Esophagus (tissue), 2 donors: ENCODE results near the gene CARD19. TPM values are rescaled to one million over a fixed set of nuclear protein-coding genes. Genes with fewer than 3 reads are reported as not detected.

Experiments used
- H3K27ac ChIP-seq, 2 donors: one replicate each; pipeline ENCODE4 v1.5.1; 2013; ENCODE audit warnings: low read depth in 2 of 2, mild to moderate bottlenecking in 2 of 2, inconsistent platforms in 1 of 2, low read length in 1 of 2, moderate library complexity in 1 of 2
- H3K27me3 ChIP-seq, 2 donors: one replicate each; pipeline ENCODE4 v1.6.1; 2013; ENCODE audit warnings: low read length in 2 of 2, control low read depth in 1 of 2, mild to moderate bottlenecking in 1 of 2; ENCODE audit not compliant: insufficient read depth in 2 of 2, control insufficient read depth in 1 of 2
- H3K36me3 ChIP-seq, 2 donors: one replicate each; pipeline ENCODE4 v1.6.1; 2013; ENCODE audit warnings: low read length in 1 of 2; ENCODE audit not compliant: control insufficient read depth in 2 of 2, insufficient read depth in 2 of 2
- H3K4me1 ChIP-seq, 2 donors: one replicate each; pipeline ENCODE4 v1.6.1; 2013; ENCODE audit warnings: low read length in 1 of 2; ENCODE audit not compliant: control insufficient read depth in 2 of 2, insufficient read depth in 2 of 2
- H3K4me3 ChIP-seq, 2 donors: one replicate each; pipeline ENCODE4 v1.5.1; 2013; ENCODE audit warnings: low read length in 2 of 2, mild to moderate bottlenecking in 2 of 2, low read depth in 1 of 2, moderate library complexity in 1 of 2
- H3K9me3 ChIP-seq, 2 donors: one replicate each; pipeline ENCODE4 v1.6.1; 2013; ENCODE audit warnings: mild to moderate bottlenecking in 2 of 2, low read depth in 1 of 2, low read length in 1 of 2, moderate library complexity in 1 of 2; ENCODE audit not compliant: control insufficient read depth in 2 of 2, insufficient read depth in 1 of 2
- WGBS, 2 donors: extraction: QIAGEN DNeasy Blood & Tissue Kit; methylation state at CpG; one replicate each; pipeline ENCODE4 v1.1.7; 2013; 5-methylcytosine and 5-hydroxymethylcytosine counted together
- polyA plus RNA-seq, 2 donors: library from polyadenylated mRNA; stranded (reverse); fragments of 200-250 nt; gene quantifications; one replicate each; pipeline ENCODE4 v1.2.3, GENCODE V29; 2013
- donor health status: healthy with polysubstance abuse.
- donor health status: Bipolar disorder and iron deficiency.

The CARD19 gene
- polyA plus RNA-seq, 2 donors = 19.6 to 30.7 TPM

DNA sequence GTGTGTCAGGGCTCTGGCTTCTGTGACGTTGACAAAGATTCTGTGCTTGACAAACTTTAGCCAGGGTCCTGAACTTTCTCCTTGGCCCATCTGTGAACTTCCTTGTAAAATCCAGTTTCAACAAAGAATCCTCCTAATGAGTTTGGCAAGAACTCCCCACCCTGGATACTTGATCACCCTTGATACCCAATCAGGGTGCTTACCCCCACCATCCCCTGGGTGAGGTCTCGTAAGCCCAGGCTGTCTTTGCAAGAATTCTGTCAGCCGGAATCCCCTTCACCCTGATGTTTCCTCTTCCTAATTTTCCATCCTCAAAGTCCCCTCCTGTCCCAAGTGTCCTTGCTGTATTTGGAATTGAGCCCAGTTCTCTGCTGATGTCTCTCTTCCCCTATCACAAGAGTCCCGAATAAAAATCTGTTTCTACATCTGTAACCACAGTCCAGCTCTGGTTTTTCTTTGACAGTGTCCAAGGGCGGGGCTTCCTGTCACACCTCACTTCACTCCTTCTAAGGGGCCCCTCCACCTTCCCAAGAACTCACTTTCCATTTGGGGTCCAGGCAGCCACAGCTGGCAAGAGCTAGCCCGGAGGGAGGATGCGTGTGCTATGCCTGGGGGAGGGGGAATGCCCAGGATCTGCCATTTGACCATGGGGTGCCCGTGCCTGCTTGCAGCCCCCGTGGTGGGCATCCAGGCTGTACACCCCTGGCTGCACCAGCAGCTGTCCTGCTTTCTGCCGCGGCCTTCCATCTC is 2.7 kb upstream of the CARD19 start:
- Histone ChIP-seq H3K27ac (no peak overlapping the region), H3K9me3 (peaks cover 2 to 9% of the 10 kb centered on the region in 2 donors), H3K36me3 (no peaks in the 10 kb centered on the region), H3K4me1 (peaks cover 6 to 18% of the 10 kb centered on the region in 2 donors), H3K4me3 (no peak overlapping the region), H3K27me3 (no peaks in the 10 kb centered on the region)
- 43 to 48% methylated on average over 11 of the region's 11 CpGs for WGBS, 2 donors

DNA sequence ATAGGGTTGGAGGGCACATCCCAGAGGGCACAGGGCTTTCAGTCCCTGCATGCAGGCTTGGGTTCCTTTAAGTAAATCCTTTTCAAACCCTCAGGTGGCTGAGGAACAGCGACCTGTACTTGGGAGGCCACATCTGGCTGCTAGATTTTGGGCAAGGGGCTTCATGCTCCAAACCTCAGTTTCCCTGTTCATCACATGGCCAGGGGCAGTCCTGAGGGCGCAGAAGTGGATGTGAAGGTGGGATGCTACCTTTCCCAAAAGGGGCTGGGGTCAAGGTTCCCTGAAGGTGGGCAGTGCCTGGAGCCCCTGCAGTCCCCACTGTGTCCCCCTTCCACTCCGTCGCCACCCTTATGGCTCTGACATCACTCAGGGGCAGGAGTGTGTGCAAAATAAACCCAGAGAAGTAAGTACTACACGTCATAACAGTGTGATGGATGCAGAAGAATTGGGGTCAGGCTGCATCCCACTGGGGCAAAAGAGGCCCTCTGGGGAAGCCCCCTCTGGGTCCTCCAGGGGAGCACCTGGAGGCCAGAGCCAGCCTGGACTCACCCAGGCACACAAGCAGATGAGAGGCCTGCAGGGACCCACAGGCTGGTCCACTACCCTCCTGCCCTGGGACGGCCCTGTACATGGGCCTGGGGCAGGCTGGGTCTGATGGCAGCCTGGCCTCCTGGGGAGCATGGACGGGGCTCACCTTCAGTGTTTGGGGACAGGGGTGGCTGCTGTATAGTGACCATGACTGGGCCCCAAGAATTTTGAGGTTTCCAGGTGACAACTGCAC is 1.9 kb upstream of the CARD19 start:
- H3K4me3 ChIP-seq = no peak overlapping the region
- H3K27ac ChIP-seq = peak overlapping the region; percentile 86 to 94
- no peaks in the 10 kb centered on the region for H3K36me3 ChIP-seq
- H3K9me3 ChIP-seq = peaks cover 2 to 9% of the 10 kb centered on the region in 2 donors
- 66 to 70% methylated on average over 7 of the region's 7 CpGs for WGBS, 2 donors
- H3K4me1 ChIP-seq = peaks cover 6 to 19% of the 10 kb centered on the region in 2 donors
- no peaks in the 10 kb centered on the region for H3K27me3 ChIP-seq

DNA sequence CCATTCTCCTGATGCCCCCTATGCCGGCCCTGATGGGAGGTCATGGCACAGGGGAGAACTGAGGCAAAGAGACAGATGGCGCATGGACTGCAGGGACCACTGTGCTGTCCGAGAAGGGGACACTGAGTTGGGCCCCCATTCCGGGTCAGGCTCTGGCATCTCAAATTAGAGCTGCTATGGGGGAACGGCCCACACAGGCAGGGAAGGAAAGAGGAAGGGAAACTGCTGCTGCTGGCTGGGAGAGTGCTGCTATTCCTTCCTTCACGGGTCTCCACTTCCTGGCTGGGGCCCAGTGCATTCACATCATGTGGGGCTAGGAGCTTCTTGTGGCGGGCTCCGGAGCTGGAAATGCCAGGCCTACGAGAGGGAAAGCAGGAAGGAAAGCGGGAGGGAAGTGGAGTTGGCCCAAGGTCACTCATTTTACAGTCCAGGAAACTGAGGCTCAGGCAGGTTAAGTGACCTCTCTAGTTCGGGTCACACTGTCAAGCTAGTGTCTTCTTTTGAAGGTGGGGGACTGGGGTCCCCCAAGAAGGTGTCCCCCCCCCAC is 1.3 kb upstream of the CARD19 start:
- Histone ChIP-seq H3K9me3 (peaks cover 2 to 9% of the 10 kb centered on the region in 2 donors), H3K4me1 (peaks cover 11 to 26% of the 10 kb centered on the region in 2 donors), H3K4me3 (peak overlapping the region; percentile 47 to 53), H3K27me3 (no peaks in the 10 kb centered on the region), H3K27ac (peak overlapping the region; percentile 86 to 94), H3K36me3 (no peaks in the 10 kb centered on the region)
- WGBS, 2 donors = 41 to 55% methylated on average over 11 of the region's 11 CpGs

DNA sequence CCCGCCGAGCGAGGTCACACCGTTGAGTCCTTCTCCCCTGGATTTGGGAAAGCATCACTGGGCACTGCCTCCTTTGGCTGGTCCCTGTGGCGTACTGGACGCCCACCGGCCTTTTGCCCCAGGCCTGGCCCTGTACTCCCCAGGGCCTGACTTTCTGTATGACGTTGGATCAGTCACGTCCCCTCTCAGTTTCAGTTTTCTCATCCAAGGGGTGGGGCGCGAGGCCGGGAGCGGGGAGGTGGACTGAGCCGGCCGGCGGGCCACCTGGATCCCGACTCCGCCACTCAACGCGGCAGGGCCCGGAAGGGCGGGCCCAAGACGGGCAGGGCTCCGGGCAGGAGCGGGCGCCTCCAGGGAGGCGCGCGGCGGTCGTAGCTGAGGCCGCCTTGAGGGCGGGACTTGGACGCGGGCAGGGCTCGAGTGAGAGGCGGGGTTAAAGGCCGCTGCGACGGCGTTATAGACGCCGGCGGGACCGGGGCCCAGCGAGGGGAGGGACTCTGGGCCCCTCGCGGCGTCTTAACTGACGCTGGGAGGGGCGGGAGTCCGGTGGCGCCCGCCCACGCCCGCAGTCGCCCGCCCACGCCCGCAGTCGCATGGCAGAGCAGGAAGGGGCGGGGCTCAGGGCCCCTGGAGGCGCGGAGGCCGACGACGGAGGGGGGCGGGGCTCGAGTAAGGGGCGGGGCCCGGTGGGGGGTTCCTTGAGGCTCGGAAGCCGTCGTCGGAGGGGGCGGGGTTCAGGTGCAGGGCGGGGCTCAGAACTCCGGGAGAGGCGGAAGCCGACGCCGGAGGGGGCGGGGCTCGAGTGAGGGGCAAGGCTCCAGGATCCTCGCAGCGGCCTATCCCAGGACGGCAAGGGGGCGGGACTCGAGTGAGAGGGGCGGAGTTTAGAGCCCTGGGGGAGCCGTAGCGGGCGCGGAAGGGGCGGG is 549 bp upstream of the CARD19 start:
- no peaks in the 10 kb centered on the region for H3K27me3 ChIP-seq
- peaks cover 14 to 26% of the 10 kb centered on the region in 2 donors for H3K4me1 ChIP-seq
- H3K36me3 ChIP-seq = no peaks in the 10 kb centered on the region
- H3K27ac ChIP-seq = peak overlapping the region; percentile 94 to 95
- WGBS, 2 donors = 5% methylated on average over 74 to 92 of the region's 95 CpGs
- peak overlapping the region; percentile 47 to 82 for H3K4me3 ChIP-seq
- H3K9me3 ChIP-seq = peaks cover 2 to 9% of the 10 kb centered on the region in 2 donors

DNA sequence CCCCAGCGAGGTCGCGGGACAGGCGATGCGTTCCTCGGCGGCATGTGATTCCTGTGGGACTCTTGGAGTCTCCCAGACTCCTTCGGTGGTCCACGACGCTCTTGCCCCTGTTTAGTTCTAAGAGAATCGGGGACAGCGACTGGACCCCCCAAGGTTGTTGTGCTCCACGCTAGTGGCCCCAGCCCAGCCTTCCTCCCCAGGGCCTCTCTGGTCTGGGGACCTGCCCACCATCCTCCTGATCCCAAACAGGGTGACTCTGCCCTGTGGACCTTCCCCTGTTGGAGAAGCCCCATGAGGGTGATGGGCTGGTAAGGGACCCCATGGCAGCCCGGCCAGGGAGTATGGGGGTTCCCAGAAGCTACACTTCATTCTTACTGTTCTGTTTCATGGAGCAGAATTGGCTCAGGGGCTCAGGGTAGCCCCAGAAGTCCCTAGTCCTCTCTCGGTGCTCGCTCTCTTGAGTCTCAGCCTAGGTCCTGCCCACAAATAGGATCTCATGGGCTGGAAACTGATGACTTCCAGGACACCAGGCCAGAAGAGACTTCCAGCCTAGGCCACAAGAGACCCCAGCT is 880 bp downstream of the CARD19 start:
- Histone ChIP-seq H3K27me3 (no peaks in the 10 kb centered on the region), H3K4me3 (peak overlapping the region; percentile 82 to 89), H3K27ac (peak overlapping the region; percentile 95), H3K4me1 (peaks cover 14 to 26% of the 10 kb centered on the region in 2 donors), H3K36me3 (no peaks in the 10 kb centered on the region), H3K9me3 (peaks cover 0 to under 1% of the 10 kb centered on the region in 2 donors)
- 6 to 12% methylated on average over 16 of the region's 16 CpGs for WGBS, 2 donors

DNA sequence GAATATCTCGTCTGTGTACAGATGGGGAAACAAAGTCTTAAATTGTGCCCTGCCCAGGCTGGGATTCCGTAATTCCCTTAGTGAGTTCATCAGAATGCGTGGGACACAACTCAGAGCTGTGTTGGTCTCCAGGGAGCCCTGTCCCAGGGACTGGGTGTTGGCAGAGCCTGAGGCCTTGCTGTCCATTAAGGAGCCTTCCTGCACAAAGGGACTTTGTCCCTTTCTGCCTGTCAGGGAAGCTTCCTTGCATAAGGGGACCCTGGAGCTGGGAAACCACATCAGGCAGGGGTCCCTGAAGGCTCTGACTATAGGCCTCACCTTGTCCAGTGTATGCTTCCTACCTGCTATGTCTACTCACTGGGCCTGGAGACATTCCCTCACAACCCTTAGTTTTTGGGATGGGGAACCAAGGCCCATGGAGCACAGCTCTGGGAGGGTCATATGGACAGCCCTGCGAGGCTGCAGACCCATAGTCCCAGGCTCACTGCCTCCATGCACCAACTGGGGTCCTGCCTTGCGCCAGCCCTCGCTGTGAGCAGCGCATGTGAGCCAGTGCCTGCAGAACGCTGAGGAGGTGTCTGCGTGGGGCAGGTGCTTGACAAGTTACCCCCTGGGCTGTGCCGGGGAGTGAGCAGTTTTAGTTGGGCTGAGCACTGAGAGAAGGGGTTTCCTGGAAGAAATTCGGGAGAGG is 1.6 kb downstream of the CARD19 start:
- 63 to 74% methylated on average over 11 of the region's 11 CpGs for WGBS, 2 donors
- Histone ChIP-seq H3K36me3 (no peaks in the 10 kb centered on the region), H3K27ac (peak overlapping the region; percentile 95), H3K27me3 (no peaks in the 10 kb centered on the region), H3K4me1 (peaks cover 14 to 26% of the 10 kb centered on the region in 2 donors), H3K4me3 (peak overlapping the region in 1 of 2 donors; percentile 82), H3K9me3 (no peaks in the 10 kb centered on the region)

DNA sequence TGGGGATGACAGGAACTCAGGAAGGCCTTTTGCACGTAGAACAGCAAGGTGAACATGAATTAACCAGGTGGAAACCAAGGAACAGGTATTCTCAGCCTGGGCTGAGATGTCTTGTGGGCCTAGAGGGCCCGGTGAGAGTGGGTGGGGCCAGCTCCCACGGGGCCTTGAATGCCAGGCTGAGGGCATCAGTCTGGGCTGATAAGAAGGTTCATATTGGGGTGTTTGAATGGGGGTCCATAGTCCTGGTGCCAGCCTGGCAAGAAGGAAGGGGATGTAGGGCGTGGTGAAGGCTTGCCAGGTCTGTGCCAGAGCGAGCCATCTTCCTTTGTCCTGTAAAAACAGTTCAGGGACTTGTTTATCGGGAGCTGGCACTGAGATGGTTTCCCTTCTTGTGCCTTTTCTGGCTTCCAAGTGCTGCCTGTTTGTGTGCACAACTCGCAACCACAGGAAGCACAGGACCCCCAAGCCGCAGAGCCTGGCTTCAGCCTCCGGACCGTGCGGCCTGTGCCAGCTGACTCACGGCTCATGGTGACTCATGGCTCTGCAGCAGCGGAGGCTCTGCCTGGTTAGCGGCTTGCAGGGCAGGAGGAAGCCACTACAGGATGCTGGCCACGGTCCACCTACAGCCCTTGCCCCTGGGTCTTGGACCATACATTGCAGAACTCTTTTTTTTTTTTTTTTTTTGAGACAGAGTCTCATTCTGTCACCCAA is 2.4 kb downstream of the CARD19 start:
- Histone ChIP-seq H3K9me3 (no peaks in the 10 kb centered on the region), H3K27me3 (no peaks in the 10 kb centered on the region), H3K4me1 (peaks cover 14 to 26% of the 10 kb centered on the region in 2 donors), H3K36me3 (no peaks in the 10 kb centered on the region), H3K4me3 (no peak overlapping the region), H3K27ac (peak overlapping the region; percentile 95)
- 9 to 23% methylated on average over 15 of the region's 15 CpGs for WGBS, 2 donors

DNA sequence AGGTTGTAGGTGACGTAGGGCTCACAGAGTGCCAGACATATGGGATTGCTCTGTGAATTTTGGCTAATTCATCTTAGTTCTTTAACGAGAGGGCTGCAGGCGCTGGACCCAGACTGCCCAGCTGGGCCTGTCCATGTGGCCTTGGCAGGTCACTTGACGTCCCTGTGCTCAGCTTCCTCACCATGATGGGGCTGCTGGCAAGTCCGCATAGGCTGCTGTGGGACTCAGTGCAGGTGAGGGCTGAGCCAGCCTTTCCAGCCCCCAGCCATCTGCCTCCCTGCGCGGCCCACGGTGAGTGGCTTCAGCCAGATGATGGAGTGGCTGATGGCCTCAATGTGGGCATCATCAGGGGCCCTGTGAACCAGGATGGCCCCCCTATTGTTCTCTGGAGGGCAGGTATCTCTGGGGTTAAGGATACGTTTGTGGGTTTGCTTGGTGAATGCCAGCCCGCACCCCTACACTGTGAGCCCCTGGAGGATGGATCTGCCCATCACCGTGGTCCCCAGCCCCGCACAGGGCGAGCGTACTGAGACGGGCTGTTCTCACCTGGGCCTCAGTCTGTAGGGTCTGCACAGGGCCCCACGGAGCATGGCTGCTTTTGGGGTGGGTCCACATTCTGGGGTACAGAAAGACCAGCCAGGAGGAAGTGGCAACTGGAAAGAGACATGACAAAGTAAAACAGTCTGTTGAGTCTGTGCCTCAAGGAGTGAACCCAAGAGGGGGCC is 3.7 kb downstream of the CARD19 start:
- Histone ChIP-seq H3K4me3 (no peak overlapping the region), H3K4me1 (peaks cover 14 to 26% of the 10 kb centered on the region in 2 donors), H3K9me3 (no peaks in the 10 kb centered on the region), H3K27me3 (no peaks in the 10 kb centered on the region), H3K36me3 (no peaks in the 10 kb centered on the region), H3K27ac (peak overlapping the region; percentile 26 to 54)
- WGBS, 2 donors = 87 to 89% methylated on average over 16 of the region's 16 CpGs
